GM23338 (cell line): Measurements from ENCODE around the gene CRACR2B.

Experiments
- CREB1 ChIP-seq: fragments of 250-450 bp; sonication (Bioruptor Pico); IDR thresholded peaks from 2 replicates; pipeline ENCODE4 v1.5.0; 2020; ENCODE audit warnings: low read depth, mild to moderate bottlenecking, moderate library complexity
- CTCF ChIP-seq, 2 experiments: fragments of 200-600 bp in 1 of 2; sonication (generic) in 1 of 2; conservative IDR thresholded peaks; 2 replicates each; pipeline versions ENCODE4 v1.5.1 to v1.6.1; 2016 to 2017; ENCODE audit warnings: antibody characterized with exemption in 2 of 2, low read depth in 2 of 2, mild to moderate bottlenecking in 2 of 2, moderate library complexity in 1 of 2
- ETS1 ChIP-seq: IDR thresholded peaks from 2 replicates; pipeline ENCODE4 v1.6.1; 2016; ENCODE audit warnings: antibody characterized with exemption
- EZH2 ChIP-seq: fragments of 200-600 bp; sonication (generic); IDR thresholded peaks from one replicate; pipeline ENCODE4 v1.8.0; 2017; ENCODE audit warnings: antibody characterized with exemption, mild to moderate bottlenecking, low read depth; ENCODE audit not compliant: unreplicated experiment
- EZH2phosphoT487 ChIP-seq: fragments of 200-600 bp; sonication (generic); IDR thresholded peaks from one replicate; pipeline ENCODE4 v1.8.1; 2018; ENCODE audit warnings: antibody characterized with exemption; ENCODE audit not compliant: unreplicated experiment
- JUNB ChIP-seq: IDR thresholded peaks from one replicate; pipeline ENCODE4 v1.6.1; 2016; ENCODE audit warnings: antibody characterized with exemption; ENCODE audit not compliant: unreplicated experiment
- NANOG ChIP-seq: IDR thresholded peaks from 2 replicates; pipeline ENCODE4 v1.6.1; 2016; ENCODE audit warnings: antibody characterized with exemption, borderline replicate concordance
- POLR2AphosphoS5 ChIP-seq: IDR thresholded peaks from 2 replicates; pipeline ENCODE4 v1.6.1; 2016; ENCODE audit warnings: antibody characterized with exemption, low read depth
- STAT1 ChIP-seq: IDR thresholded peaks from one replicate; pipeline ENCODE4 v1.6.1; 2016; ENCODE audit warnings: antibody characterized with exemption; ENCODE audit not compliant: unreplicated experiment
- ZNF331 ChIP-seq: fragments of 250-450 bp; sonication (Bioruptor Pico); IDR thresholded peaks from 2 replicates; pipeline ENCODE4 v1.5.0; 2020; ENCODE audit warnings: low read depth, mild to moderate bottlenecking, moderate library complexity
- ZNF462 ChIP-seq: fragments of 250-450 bp; sonication (Bioruptor Pico); IDR thresholded peaks from 2 replicates; pipeline ENCODE4 v1.5.0; 2020; ENCODE audit warnings: mild to moderate bottlenecking, moderate library complexity
- TF ChIP-seq, protein P1 (sequence below): IDR thresholded peaks from one replicate; pipeline ENCODE4 v1.6.1; 2018; ENCODE audit warnings: antibody characterized with exemption; ENCODE audit not compliant: unreplicated experiment

GRCh38 chr11:877565-877964 is 49.8 kb downstream of the CRACR2B start:
- no peak for TF ChIP-seq CTCF (conservative IDR thresholded peaks at IDR 0.05; ENCODE audit: low read depth in 2 of 2)
- no peak for TF ChIP-seq POLR2AphosphoS5
- no peak for TF ChIP-seq CREB1 (CRISPR knock-in tag)
- TF ChIP-seq, protein P1, sequence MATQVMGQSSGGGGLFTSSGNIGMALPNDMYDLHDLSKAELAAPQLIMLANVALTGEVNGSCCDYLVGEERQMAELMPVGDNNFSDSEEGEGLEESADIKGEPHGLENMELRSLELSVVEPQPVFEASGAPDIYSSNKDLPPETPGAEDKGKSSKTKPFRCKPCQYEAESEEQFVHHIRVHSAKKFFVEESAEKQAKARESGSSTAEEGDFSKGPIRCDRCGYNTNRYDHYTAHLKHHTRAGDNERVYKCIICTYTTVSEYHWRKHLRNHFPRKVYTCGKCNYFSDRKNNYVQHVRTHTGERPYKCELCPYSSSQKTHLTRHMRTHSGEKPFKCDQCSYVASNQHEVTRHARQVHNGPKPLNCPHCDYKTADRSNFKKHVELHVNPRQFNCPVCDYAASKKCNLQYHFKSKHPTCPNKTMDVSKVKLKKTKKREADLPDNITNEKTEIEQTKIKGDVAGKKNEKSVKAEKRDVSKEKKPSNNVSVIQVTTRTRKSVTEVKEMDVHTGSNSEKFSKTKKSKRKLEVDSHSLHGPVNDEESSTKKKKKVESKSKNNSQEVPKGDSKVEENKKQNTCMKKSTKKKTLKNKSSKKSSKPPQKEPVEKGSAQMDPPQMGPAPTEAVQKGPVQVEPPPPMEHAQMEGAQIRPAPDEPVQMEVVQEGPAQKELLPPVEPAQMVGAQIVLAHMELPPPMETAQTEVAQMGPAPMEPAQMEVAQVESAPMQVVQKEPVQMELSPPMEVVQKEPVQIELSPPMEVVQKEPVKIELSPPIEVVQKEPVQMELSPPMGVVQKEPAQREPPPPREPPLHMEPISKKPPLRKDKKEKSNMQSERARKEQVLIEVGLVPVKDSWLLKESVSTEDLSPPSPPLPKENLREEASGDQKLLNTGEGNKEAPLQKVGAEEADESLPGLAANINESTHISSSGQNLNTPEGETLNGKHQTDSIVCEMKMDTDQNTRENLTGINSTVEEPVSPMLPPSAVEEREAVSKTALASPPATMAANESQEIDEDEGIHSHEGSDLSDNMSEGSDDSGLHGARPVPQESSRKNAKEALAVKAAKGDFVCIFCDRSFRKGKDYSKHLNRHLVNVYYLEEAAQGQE, result no peak
- TF ChIP-seq STAT1, result no peak
- TF ChIP-seq EZH2phosphoT487, result no peak
- TF ChIP-seq EZH2, result no peak
- no peak for TF ChIP-seq ZNF331 (CRISPR knock-in tag)
- TF ChIP-seq JUNB, result no peak
- TF ChIP-seq ZNF462 (CRISPR knock-in tag), result no peak
- TF ChIP-seq ETS1, result no peak
- no peak for TF ChIP-seq NANOG
